ENCODE results near the gene SYNGR1. TPM values are rescaled to one million over a fixed set of nuclear protein-coding genes. Genes with fewer than 3 reads are reported as not detected.
"Not testable (repeated sequence)": the region's sequence is repeated elsewhere in the genome, so short reads cannot be mapped to it uniquely, and the experiment has no call there.

SYNGR1 gene
- polyA plus RNA-seq, 1 experiment = 65.6 TPM

- Histone ChIP-seq H3K27me3 (ENCODE audit: control insufficient read depth, insufficient read depth, low read length) (no peaks in the 10 kb centered on the region), H3K36me3 (ENCODE audit: control insufficient read depth, insufficient read depth, low read length) (no peaks in the 10 kb centered on the region), H3K4me3 (ENCODE audit: low read depth, low read length) (no peak overlapping the region)
- CTCF ChIA-PET = interaction anchor here (1.6 kb wide), 1 partner anchor 203 kb away, joined by 7 read pairs; no protein-coding TSS in a partner anchor
- TF ChIP-seq CTCF (IDR thresholded peaks at IDR 0.05; ENCODE audit: insufficient read depth, low read depth, low read length) = no peak
- POLR2A ChIA-PET = no interaction called here
- no peak for DNase-seq (ENCODE audit: low read depth)
Measured at GRCh38 chr22:39325392-39325932, 24.3 kb upstream of the SYNGR1 start.

- no peak for DNase-seq (ENCODE audit: low read depth)
- no peak for TF ChIP-seq CTCF (IDR thresholded peaks at IDR 0.05; ENCODE audit: insufficient read depth, low read depth, low read length)
- ChIA-PET POLR2A (no interaction called here), CTCF (interaction anchor here (0.9 to 1.4 kb wide), 3 partner anchors 11 to 15 kb away, joined by 3 to 7 read pairs (median 5); no protein-coding TSS in a partner anchor)
- H3K36me3 ChIP-seq (ENCODE audit: control insufficient read depth, insufficient read depth, low read length) = no peaks in the 10 kb centered on the region
- H3K27me3 ChIP-seq (ENCODE audit: control insufficient read depth, insufficient read depth, low read length) = no peaks in the 10 kb centered on the region
- H3K4me3 ChIP-seq (ENCODE audit: low read depth, low read length) = no peak overlapping the region
Measured at GRCh38 chr22:39327995-39328754, 21.6 kb upstream of the SYNGR1 start.

GRCh38 chr22:39330553-39330952, 19.2 kb upstream of the SYNGR1 start:
- DNase-seq (ENCODE audit: low read depth); H3K4me3 ChIP-seq (ENCODE audit: low read depth, low read length); POLR2A ChIA-PET; H3K36me3 ChIP-seq (ENCODE audit: control insufficient read depth, insufficient read depth, low read length); H3K27me3 ChIP-seq (ENCODE audit: control insufficient read depth, insufficient read depth, low read length): not testable (repeated sequence)
- CTCF ChIA-PET = interaction anchor here (0.6 to 4.7 kb wide), 6 partner anchors 9 to 122 kb away, joined by 3 to 36 read pairs (median 8); no protein-coding TSS in a partner anchor

DNA sequence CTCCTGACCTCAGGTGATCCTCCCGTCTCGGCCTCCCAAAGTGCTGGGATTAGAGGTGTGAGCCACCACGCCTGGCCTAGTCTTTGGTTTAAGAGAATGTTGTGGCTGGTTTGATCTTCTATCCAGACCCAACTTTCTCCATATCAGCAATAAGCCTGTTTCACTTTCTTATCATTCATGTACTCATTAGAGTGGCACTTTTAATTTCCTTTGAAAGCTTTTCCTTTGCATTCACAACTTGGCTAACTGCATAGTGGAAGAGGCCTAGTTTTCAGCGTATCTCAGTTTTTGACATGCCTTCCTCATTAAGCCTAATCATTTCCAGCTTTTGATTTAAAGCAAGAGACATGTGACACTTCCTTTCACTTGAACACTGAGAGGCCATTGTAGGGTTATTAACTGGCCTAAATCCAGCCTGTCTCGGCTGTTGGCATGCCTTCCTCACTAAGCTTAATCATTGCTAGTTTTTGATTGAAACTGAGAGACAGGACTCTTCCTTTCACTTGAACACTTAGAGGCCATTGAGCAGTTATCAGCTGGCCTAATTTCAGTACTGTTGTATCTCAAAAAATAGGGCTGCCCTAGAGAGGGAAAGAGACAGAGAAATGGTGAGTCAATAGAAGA, 17.2 kb upstream of the SYNGR1 start:
- no peak for TF ChIP-seq CTCF (IDR thresholded peaks at IDR 0.05; ENCODE audit: insufficient read depth, low read depth, low read length)
- CTCF ChIA-PET = interaction anchor here (1.3 to 4.7 kb wide), 6 partner anchors 10 to 161 kb away, joined by 3 to 36 read pairs (median 6); partner anchors contain the start of gene TAB1
- POLR2A ChIA-PET = interaction anchor here (0.9 to 1.5 kb wide), 2 partner anchors 13 to 15 kb away, joined by 6 to 8 read pairs; no protein-coding TSS in a partner anchor
- Histone ChIP-seq H3K27me3 (ENCODE audit: control insufficient read depth, insufficient read depth, low read length) (no peaks in the 10 kb centered on the region), H3K36me3 (ENCODE audit: control insufficient read depth, insufficient read depth, low read length) (no peaks in the 10 kb centered on the region), H3K4me3 (ENCODE audit: low read depth, low read length) (no peak overlapping the region)
- DNase-seq (ENCODE audit: low read depth) = no peak

- H3K4me3 ChIP-seq (ENCODE audit: low read depth, low read length) = no peak overlapping the region
- no peak for TF ChIP-seq CTCF (IDR thresholded peaks at IDR 0.05; ENCODE audit: insufficient read depth, low read depth, low read length)
- no peaks in the 10 kb centered on the region for H3K27me3 ChIP-seq (ENCODE audit: control insufficient read depth, insufficient read depth, low read length)
- H3K36me3 ChIP-seq (ENCODE audit: control insufficient read depth, insufficient read depth, low read length) = no peaks in the 10 kb centered on the region
- ChIA-PET POLR2A (no interaction called here), CTCF (no interaction called here)
- no peak for DNase-seq (ENCODE audit: low read depth)
Measured at GRCh38 chr22:39336411-39336810, 13.4 kb upstream of the SYNGR1 start.

DNA sequence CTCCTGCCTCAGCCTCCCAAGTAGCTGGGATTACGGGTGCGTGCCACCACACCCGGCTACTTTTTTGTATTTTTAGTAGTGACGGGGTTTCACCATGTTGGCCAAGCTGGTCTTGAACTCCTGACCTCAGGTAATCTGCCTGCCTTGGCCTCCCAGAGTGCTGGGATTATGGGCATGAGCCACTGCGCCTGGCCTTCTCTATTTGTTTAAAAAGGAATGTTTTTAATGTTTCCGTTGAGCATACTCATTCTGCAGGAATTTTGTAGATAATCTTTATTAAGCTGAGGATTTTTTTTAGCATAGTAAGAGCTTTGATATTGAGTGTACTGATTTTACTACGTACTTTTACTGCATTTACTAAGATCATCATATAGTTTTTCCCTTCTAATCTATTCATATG, 10.0 kb upstream of the SYNGR1 start:
- CTCF ChIA-PET = interaction anchor here (0.6 to 2.4 kb wide), 6 partner anchors 9 to 1481 kb away, joined by 3 to 10 read pairs (median 4); partner anchors contain the start of gene RPL3
- POLR2A ChIA-PET = interaction anchor here (0.6 to 1.0 kb wide), 3 partner anchors 20 to 187 kb away, joined by 3 to 11 read pairs (median 5); no protein-coding TSS in a partner anchor
- DNase-seq (ENCODE audit: low read depth); H3K36me3 ChIP-seq (ENCODE audit: control insufficient read depth, insufficient read depth, low read length); H3K27me3 ChIP-seq (ENCODE audit: control insufficient read depth, insufficient read depth, low read length); H3K4me3 ChIP-seq (ENCODE audit: low read depth, low read length): not testable (repeated sequence)
